Measurements from ENCODE around the gene ANO1.

DNA sequence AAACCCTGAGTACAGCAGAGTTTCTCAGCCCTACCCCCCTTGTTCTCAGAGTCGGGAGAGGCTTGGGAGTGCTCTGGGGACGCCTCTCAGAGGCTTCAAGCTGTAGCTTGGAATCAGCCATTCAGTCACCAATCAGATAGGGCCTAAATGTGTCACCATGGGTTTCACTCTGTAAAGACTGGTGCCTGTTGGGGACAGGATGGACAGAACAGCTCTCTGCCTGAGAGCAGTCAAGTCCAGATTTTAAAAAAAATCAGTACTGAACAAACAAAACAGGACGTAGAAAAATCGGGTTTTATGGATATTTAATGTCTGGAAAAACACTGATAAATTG is 126.3 kb downstream of the ANO1 start:
- TF ChIP-seq, protein P1, sequence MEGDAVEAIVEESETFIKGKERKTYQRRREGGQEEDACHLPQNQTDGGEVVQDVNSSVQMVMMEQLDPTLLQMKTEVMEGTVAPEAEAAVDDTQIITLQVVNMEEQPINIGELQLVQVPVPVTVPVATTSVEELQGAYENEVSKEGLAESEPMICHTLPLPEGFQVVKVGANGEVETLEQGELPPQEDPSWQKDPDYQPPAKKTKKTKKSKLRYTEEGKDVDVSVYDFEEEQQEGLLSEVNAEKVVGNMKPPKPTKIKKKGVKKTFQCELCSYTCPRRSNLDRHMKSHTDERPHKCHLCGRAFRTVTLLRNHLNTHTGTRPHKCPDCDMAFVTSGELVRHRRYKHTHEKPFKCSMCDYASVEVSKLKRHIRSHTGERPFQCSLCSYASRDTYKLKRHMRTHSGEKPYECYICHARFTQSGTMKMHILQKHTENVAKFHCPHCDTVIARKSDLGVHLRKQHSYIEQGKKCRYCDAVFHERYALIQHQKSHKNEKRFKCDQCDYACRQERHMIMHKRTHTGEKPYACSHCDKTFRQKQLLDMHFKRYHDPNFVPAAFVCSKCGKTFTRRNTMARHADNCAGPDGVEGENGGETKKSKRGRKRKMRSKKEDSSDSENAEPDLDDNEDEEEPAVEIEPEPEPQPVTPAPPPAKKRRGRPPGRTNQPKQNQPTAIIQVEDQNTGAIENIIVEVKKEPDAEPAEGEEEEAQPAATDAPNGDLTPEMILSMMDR (conservative IDR thresholded peaks at IDR 0.05), result no peak
- no peak for TF ChIP-seq ZFX (IDR thresholded peaks at IDR 0.05)
